ENCODE data around the gene FRMD8. TPM values are rescaled to one million over a fixed set of nuclear protein-coding genes. Genes with fewer than 3 reads are reported as not detected.

FRMD8 gene
- total RNA-seq, 1 experiment from 2014 or later = 22.7 TPM

DNA sequence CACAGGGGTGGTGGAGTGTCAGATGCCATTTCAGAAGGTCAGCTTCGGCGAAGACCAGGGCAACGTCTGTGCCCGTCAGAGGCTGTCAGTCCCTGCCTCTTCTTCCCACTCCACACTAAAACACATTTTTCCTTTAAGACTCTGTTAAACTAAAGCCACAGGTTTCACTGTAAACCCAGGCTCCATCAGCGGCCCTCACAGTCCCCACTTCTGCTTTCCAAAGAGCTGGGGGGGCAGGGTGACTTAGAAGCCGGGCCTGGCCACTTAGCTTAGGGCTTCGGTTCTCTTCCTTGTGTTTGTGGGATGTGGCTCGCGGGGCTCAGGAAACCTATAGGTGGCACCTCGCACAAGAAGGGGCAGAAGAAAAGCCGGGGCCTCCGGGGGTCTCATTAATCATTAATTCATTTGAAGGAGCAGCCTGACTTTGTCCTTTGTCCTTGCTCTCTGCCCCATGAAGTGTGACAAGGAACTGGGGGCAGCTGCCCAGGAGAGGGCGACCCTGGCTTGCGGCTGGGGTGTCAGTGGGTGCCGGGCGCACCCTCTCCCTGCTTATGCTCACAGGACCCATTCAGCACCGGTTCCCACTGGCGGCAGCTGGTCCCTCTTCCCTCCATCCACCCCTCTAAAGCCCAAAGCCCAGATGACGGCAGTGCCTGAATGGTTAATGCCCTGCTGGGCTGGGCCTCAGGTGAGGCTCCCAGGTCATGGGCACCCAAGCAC, 8.1 kb upstream of the FRMD8 start:
- Histone ChIP-seq H3K27me3 (ENCODE audit: insufficient read depth, low read length) (no peaks in the 10 kb centered on the region), H3K23me2 (ENCODE audit: insufficient read length, low read depth, low read length, poor library complexity, severe bottlenecking) (no peaks in the 10 kb centered on the region), H2BK120ac (ENCODE audit: low read depth, low read length, poor library complexity, severe bottlenecking) (no peak overlapping the region), H3K4me2 (ENCODE audit: insufficient read depth, insufficient read length, low read length) (no peak overlapping the region), H3T11ph (ENCODE audit: low read length) (no peak overlapping the region), H2AFZ (ENCODE audit: low read length) (no peak overlapping the region), H3K79me1 (ENCODE audit: insufficient read depth, low read depth, low read length, poor library complexity, severe bottlenecking) (no peaks in the 10 kb centered on the region), H2BK15ac (ENCODE audit: low read depth, low read length) (no peak overlapping the region), H3K79me2 (ENCODE audit: insufficient read depth, low read length) (no peaks in the 10 kb centered on the region), H4K5ac (ENCODE audit: insufficient read length, low read depth, low read length) (no peak overlapping the region), H3K23ac (ENCODE audit: insufficient read length, low read depth, low read length) (no peak overlapping the region), H2BK12ac (ENCODE audit: insufficient read length, low read depth, low read length) (no peak overlapping the region), H3K9ac (ENCODE audit: extremely low read depth, insufficient read length, low read length) (no peak overlapping the region), H2AK5ac (ENCODE audit: insufficient read length, low read length) (no peak overlapping the region), H2BK20ac (ENCODE audit: low read depth, low read length, poor library complexity, severe bottlenecking) (no peak overlapping the region), H4K8ac (replicated peaks; ENCODE audit: insufficient read length, low read depth, low read length) (no peak overlapping the region), H3K4ac (ENCODE audit: low read depth, low read length) (no peak overlapping the region), H3K56ac (ENCODE audit: insufficient read length, low read depth, low read length) (no peak overlapping the region), H2BK5ac (ENCODE audit: insufficient read length, low read length) (no peak overlapping the region), H4K20me1 (ENCODE audit: control insufficient read depth, insufficient read depth, insufficient read length) (no peaks in the 10 kb centered on the region), H3K27ac (ENCODE audit: insufficient read length, low read depth, low read length) (no peak overlapping the region), H4K91ac (ENCODE audit: insufficient read length, low read depth, low read length) (no peak overlapping the region), H3K18ac (ENCODE audit: insufficient read length, low read depth, low read length) (no peak overlapping the region), H3K9me3 (ENCODE audit: control insufficient read depth, low read depth, low read length) (no peaks in the 10 kb centered on the region), H3K14ac (ENCODE audit: insufficient read depth, low read length) (no peak overlapping the region), H3K4me1 (ENCODE audit: insufficient read depth, low read length) (0 out of 2 replicates have a peak, but pooled peaks cover 2% of the 10 kb centered on the region)
- Mint-ChIP-seq H3K27ac (no peak overlapping the region), H3K4me3 (no peak overlapping the region), H3K27me3 (ENCODE audit: low read depth) (peaks cover 6% of the 10 kb centered on the region; the same call in 1 of the 2 replicates), H3K36me3 (ENCODE audit: insufficient read depth in 1 of 3, low read depth in 3 of 3) (no peaks in the 10 kb centered on the region), H3K4me1 (peaks cover 14 to 22% of the 10 kb centered on the region in 2 experiments), H3K9me3 (no peaks in the 10 kb centered on the region)
- DNase-seq = no peak
- TF ChIP-seq CTCF (conservative IDR thresholded peaks at IDR 0.05) = peak; percentile 28; the same call in 2 of the 3 replicates
- no CpG with 5 or more reads among the region's 19 CpGs for WGBS (ENCODE audit: extremely low coverage, insufficient read length, low lambda C conversion rate)

Measured in H9 (cell line).